GM08714 (cell line): ENCODE measurements around the gene SH3RF3.

ENCODE experiments used
- H3K4me3 ChIP-seq: fragments of 200-500 bp; sonication (Bioruptor generic); 2 replicates; pipeline ENCODE4 v1.5.1; 2014; ENCODE audit warnings: mild to moderate bottlenecking, low read length, inconsistent platforms
- ZNF274 ChIP-seq: IDR thresholded peaks from 2 replicates; pipeline ENCODE4 v1.6.1; 2012; ENCODE audit warnings: mild to moderate bottlenecking, low read depth, low read length

SH3RF3 gene

GRCh38 chr2:109239720-109240119 is 110.7 kb downstream of the SH3RF3 start:
- H3K4me3 ChIP-seq: no peak overlapping the region
- TF ChIP-seq ZNF274: no peak

- no peak overlapping the region for H3K4me3 ChIP-seq
- no peak for TF ChIP-seq ZNF274
Observed at GRCh38 chr2:109242210-109242653, 113.2 kb downstream of the SH3RF3 start.

GRCh38 chr2:109242654-109243331 is 113.8 kb downstream of the SH3RF3 start:
- no peak overlapping the region for H3K4me3 ChIP-seq
- no peak for TF ChIP-seq ZNF274

GRCh38 chr2:109243526-109244303 is 114.7 kb downstream of the SH3RF3 start:
- H3K4me3 ChIP-seq: no peak overlapping the region
- TF ChIP-seq ZNF274: no peak

- H3K4me3 ChIP-seq: no peak overlapping the region
- TF ChIP-seq ZNF274: no peak
Observed at GRCh38 chr2:109244304-109244582, 115.2 kb downstream of the SH3RF3 start.

GRCh38 chr2:109244750-109245382 is 115.9 kb downstream of the SH3RF3 start:
- no peak overlapping the region for H3K4me3 ChIP-seq
- no peak for TF ChIP-seq ZNF274

- no peak overlapping the region for H3K4me3 ChIP-seq
- TF ChIP-seq ZNF274: no peak
Observed at GRCh38 chr2:109246176-109246575, 117.2 kb downstream of the SH3RF3 start.

- TF ChIP-seq ZNF274: no peak
- no peak overlapping the region for H3K4me3 ChIP-seq
Observed at GRCh38 chr2:109246616-109247015, 117.6 kb downstream of the SH3RF3 start.

- H3K4me3 ChIP-seq: no peak overlapping the region
- no peak for TF ChIP-seq ZNF274
Observed at GRCh38 chr2:109247340-109247739, 118.3 kb downstream of the SH3RF3 start.

GRCh38 chr2:109247812-109248211 is 118.8 kb downstream of the SH3RF3 start:
- H3K4me3 ChIP-seq: no peak overlapping the region
- TF ChIP-seq ZNF274: no peak

- no peak for TF ChIP-seq ZNF274
- no peak overlapping the region for H3K4me3 ChIP-seq
Observed at GRCh38 chr2:109248590-109248989, 119.6 kb downstream of the SH3RF3 start.

- TF ChIP-seq ZNF274: no peak
- no peak overlapping the region for H3K4me3 ChIP-seq
Observed at GRCh38 chr2:109253217-109253616, 124.2 kb downstream of the SH3RF3 start.

GRCh38 chr2:109254174-109254904 is 125.3 kb downstream of the SH3RF3 start:
- no peak for TF ChIP-seq ZNF274
- H3K4me3 ChIP-seq: no peak overlapping the region

GRCh38 chr2:109255654-109256053 is 126.6 kb downstream of the SH3RF3 start:
- no peak overlapping the region for H3K4me3 ChIP-seq
- TF ChIP-seq ZNF274: no peak
